ENCODE results near the gene PBX3. TPM values are rescaled to one million over a fixed set of nuclear protein-coding genes. Genes with fewer than 3 reads are reported as not detected.

Gene PBX3
- total and polyA plus RNA-seq, 2 of the 13 experiments (the other 11 are each of a cell fraction or from before 2014, with no cell fraction given), result 6.0 to 11.2 TPM

DNA sequence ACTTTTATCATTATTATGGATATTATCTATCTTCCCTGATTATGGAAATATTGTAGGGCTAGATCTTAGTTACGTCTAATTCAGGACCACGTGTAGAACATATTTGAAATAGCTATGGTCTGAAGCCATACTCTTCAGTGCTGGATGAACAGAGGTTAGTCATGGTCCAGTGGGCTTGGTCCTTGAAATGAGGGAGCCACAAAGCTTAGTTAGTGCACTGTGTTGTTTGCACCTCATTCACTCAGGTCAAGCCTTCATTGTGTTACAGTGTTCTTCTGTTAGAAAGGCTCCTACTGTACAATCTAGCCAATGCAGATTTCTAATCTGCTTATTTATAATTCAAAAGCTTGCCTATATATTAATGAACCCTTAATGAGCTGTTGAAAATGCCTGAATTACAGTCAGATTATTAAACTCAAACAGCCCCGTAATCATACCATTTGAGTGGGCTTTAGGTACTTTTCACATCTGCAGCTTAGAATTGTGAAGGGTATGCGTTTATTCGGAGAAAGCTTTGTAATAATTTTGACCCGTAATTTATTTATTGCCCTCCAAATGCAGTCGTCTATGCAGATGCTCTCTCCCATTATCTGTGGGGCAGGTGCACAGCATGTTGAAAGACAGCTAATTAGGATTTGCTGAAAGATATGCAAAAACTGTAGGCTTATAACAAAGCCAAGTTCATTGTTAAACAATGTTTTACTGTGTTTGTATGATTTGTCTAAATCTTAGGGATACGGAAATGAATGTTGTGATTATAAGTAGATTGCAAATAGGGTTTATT lies 164.9 kb downstream of the PBX3 start (continued):
- TF ChIP-seq, protein P1, sequence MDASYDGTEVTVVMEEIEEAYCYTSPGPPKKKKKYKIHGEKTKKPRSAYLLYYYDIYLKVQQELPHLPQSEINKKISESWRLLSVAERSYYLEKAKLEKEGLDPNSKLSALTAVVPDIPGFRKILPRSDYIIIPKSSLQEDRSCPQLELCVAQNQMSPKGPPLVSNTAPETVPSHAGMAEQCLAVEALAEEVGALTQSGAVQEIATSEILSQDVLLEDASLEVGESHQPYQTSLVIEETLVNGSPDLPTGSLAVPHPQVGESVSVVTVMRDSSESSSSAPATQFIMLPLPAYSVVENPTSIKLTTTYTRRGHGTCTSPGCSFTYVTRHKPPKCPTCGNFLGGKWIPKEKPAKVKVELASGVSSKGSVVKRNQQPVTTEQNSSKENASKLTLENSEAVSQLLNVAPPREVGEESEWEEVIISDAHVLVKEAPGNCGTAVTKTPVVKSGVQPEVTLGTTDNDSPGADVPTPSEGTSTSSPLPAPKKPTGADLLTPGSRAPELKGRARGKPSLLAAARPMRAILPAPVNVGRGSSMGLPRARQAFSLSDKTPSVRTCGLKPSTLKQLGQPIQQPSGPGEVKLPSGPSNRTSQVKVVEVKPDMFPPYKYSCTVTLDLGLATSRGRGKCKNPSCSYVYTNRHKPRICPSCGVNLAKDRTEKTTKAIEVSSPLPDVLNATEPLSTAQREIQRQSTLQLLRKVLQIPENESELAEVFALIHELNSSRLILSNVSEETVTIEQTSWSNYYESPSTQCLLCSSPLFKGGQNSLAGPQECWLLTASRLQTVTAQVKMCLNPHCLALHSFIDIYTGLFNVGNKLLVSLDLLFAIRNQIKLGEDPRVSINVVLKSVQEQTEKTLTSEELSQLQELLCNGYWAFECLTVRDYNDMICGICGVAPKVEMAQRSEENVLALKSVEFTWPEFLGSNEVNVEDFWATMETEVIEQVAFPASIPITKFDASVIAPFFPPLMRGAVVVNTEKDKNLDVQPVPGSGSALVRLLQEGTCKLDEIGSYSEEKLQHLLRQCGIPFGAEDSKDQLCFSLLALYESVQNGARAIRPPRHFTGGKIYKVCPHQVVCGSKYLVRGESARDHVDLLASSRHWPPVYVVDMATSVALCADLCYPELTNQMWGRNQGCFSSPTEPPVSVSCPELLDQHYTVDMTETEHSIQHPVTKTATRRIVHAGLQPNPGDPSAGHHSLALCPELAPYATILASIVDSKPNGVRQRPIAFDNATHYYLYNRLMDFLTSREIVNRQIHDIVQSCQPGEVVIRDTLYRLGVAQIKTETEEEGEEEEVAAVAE (CRISPR knock-in tag; IDR thresholded peaks at IDR 0.05; ENCODE audit: borderline replicate concordance), result no peak
- no peak for TF ChIP-seq RBM22 (optimal IDR thresholded peaks at IDR 0.05; ENCODE audit: low read length)
- TF ChIP-seq ELF4 (CRISPR knock-in tag; IDR thresholded peaks at IDR 0.05; ENCODE audit: borderline replicate concordance), result no peak
- TF ChIP-seq CBFB (CRISPR knock-in tag; IDR thresholded peaks at IDR 0.05), result no peak
- TF ChIP-seq SATB2 (CRISPR knock-in tag; IDR thresholded peaks at IDR 0.05), result no peak
- no peak for TF ChIP-seq DNMT3B (CRISPR knock-in tag; conservative IDR thresholded peaks at IDR 0.05)
- no peak for TF ChIP-seq ZNF143 (CRISPR knock-in tag; IDR thresholded peaks at IDR 0.05)

DNA sequence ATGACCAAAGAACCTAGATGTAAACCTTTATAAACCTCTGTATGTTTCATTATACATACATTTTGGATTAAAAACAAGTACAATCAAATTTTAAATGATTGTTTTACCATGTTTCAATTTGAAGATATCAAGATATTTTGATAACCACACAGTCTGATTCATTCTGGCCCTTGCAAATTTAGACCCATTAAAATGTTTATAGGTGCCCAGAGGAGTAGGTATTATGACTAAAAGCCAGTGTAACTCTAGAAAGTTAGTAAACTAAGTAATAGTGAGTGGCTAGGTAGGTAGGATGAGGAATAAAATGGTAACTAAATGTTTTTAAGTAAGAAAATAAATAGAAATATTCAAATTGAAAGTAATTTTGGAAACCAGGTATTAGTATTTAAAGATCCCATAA lies 165.5 kb downstream of the PBX3 start:
- ChIA-PET CTCF (ENCODE audit: low intra/inter-chr PET ratio, low total read pairs) (no interaction called here), POLR2A (no interaction called here)
- H2AFZ ChIP-seq (ENCODE audit: low read length), result no peak overlapping the region
- H3K9me3 ChIP-seq (ENCODE audit: low read length), result no peaks in the 10 kb centered on the region
- no peak overlapping the region for H3K4me3 ChIP-seq (replicated peaks in 1 of 3; ENCODE audit: insufficient read depth in 1 of 3, low read depth in 2 of 3, low read length in 3 of 3)
- H3K27ac ChIP-seq (ENCODE audit: extremely low read length, insufficient read depth, low read length), result no peak overlapping the region
- no peaks in the 10 kb centered on the region for H3K36me3 ChIP-seq (replicated peaks in 1 of 2; ENCODE audit: control insufficient read depth in 1 of 2, insufficient read depth in 2 of 2, low read length in 2 of 2)
- no TSS peak for BruUV-seq (replicated peaks)
- H3K79me2 ChIP-seq (ENCODE audit: insufficient read depth, low read length), result no peaks in the 10 kb centered on the region
- no peak for DNase-seq (ENCODE audit: low spot score)
- H3K27me3 ChIP-seq (ENCODE audit: control insufficient read depth in 1 of 2, insufficient read depth in 2 of 2, low read length in 2 of 2), result no peaks in the 10 kb centered on the region
- no peak for FAIRE-seq
- TF ChIP-seq SMARCC2 (IDR thresholded peaks at IDR 0.05), result no peak
- no peak for TF ChIP-seq ZNF383 (CRISPR knock-in tag; IDR thresholded peaks at IDR 0.05; ENCODE audit: borderline replicate concordance)
- TF ChIP-seq EHMT2 (IDR thresholded peaks at IDR 0.05; ENCODE audit: borderline replicate concordance, low read depth, low read length), result no peak
- TF ChIP-seq SYNCRIP (IDR thresholded peaks at IDR 0.05; ENCODE audit: insufficient read depth, low read depth, low read length), result no peak
- TF ChIP-seq RNF2 (conservative IDR thresholded peaks at IDR 0.05; ENCODE audit: low read depth), result no peak
- TF ChIP-seq POLR2AphosphoS5 (IDR thresholded peaks at IDR 0.05; ENCODE audit: low read depth, low read length), result no peak
- no peak for TF ChIP-seq ZNF562 (CRISPR knock-in tag; IDR thresholded peaks at IDR 0.05; ENCODE audit: borderline replicate concordance)
- TF ChIP-seq CENPX (CRISPR knock-in tag; IDR thresholded peaks at IDR 0.05), result no peak
- TF ChIP-seq WIZ (CRISPR knock-in tag; IDR thresholded peaks at IDR 0.05), result no peak
- TF ChIP-seq, protein P2, sequence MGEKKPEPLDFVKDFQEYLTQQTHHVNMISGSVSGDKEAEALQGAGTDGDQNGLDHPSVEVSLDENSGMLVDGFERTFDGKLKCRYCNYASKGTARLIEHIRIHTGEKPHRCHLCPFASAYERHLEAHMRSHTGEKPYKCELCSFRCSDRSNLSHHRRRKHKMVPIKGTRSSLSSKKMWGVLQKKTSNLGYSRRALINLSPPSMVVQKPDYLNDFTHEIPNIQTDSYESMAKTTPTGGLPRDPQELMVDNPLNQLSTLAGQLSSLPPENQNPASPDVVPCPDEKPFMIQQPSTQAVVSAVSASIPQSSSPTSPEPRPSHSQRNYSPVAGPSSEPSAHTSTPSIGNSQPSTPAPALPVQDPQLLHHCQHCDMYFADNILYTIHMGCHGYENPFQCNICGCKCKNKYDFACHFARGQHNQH (CRISPR knock-in tag; IDR thresholded peaks at IDR 0.05), result no peak
- in situ Hi-C loops (cut with HindIII; ENCODE audit: extremely low pct_ligation_motif_present, low pct_unique_long_range_greater_than_20kb), result no loop called here
- no peak overlapping the region for H3K4me2 ChIP-seq (ENCODE audit: low read depth, low read length)
- ATAC-seq, result no peak
- H3K4me1 ChIP-seq (ENCODE audit: insufficient read depth, low read length), result no peaks in the 10 kb centered on the region
- H3K9ac ChIP-seq (ENCODE audit: insufficient read depth, low read depth, low read length), result no peak overlapping the region
- H4K20me1 ChIP-seq (ENCODE audit: insufficient read depth, low read length), result no peaks in the 10 kb centered on the region
- intact Hi-C loops (cut with micrococcal nuclease; ENCODE audit: unreplicated experiment), result no loop called here

Measured in HepG2 (cell line).